Stimulated activated CD8-positive, alpha-beta memory T cell treated with anti-CD3 and anti-CD28 coated beads, Interleukin-7, amount 100 ng/mL, for 24 hours (primary cell): ENCODE measurements around the gene GRK6.
"Not testable (repeated sequence)": the region's sequence is repeated elsewhere in the genome, so short reads cannot be mapped to it uniquely, and the experiment has no call there.

Source experiments
- DNase-seq: peaks from one replicate; pipeline ENCODE4 v3.0.0-alpha.2; 2020; ENCODE audit warnings: low read depth

GRK6 gene

DNA sequence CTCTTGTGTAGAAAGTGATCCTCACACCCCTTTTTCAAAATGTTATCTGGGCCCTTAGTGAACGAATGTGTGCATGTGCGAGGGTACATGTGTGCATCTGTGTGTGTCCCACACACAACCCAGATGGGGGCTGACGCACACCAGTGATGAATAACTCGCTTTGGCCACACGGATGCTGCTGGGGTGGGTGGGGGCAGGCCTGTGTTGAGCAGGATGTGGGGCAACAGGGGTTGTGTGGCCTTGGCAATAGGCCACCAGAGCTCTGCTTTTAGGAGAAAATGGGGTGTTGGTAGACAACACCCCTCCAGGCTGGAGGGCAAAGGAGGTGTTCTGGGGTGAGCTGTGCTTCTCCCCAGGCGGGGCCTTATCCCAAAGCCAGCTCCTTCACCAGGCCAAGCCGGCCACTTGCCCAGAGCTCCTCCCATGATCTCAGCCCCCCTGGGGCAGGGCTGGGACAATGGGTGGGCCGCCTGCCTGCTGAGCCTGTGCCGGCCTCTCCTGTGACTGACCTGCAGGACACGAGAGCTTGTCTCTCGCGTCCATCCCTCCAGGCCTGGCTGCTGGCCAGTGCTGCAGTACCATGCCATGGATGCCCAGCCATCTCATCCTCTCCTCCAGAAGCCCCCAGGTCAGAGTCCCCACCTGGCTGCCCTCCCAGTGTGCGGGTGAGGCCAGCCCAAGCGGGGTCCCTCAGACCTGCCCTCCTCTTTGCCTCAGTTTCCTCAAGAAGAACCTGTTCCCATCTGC, 45.3 kb downstream of the GRK6 start:
- no peak for DNase-seq

DNA sequence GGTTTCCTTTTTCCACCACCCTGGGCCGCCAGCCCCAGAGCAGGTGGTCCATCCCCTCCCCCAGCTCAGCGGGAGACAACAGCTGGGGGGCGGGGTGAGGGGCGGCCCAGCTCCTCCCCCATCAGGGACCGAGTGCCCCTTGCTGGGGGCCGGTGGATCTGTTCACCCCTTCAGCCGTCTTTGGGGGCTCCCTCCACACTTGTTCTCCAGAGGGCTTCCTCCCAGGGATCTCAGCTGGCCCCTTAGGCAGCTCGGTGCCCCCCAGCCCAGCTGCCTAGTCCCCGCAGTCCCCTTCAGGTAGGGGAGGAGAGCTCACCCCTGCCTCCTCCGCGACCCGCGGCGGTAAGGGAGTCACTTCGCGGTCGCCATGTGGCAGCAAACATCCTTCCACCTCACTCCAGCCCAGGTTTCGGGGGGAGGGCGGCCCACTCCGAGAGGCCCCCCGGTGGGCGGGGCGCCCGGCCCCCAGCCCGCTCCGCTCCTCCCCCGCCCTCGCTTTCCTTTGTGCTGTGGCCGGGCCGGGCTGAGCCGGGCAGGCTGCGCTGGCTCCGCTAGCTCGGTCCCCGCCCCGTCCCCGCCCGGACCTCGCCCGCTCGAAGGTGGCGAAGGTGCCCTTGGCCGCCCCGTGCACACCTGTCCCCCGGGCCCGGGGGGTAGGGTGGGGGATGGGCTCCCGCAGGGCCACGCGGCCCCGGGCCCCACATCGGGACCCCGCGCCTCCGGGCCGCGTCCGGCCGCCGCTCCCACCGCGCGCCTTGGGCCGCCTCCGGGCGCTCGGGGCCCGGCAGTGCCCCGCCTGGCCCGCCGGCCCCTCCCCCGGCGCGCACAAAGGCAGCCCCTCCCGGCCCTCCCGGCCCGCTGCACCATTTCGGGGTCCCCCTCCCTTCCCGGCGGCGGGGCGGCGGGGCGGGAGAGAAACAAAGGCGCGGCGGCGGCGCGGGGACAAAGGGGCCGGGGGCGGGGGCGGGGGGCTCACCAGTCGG, 46.3 kb downstream of the GRK6 start:
- DNase-seq: peak; percentile 48

DNA sequence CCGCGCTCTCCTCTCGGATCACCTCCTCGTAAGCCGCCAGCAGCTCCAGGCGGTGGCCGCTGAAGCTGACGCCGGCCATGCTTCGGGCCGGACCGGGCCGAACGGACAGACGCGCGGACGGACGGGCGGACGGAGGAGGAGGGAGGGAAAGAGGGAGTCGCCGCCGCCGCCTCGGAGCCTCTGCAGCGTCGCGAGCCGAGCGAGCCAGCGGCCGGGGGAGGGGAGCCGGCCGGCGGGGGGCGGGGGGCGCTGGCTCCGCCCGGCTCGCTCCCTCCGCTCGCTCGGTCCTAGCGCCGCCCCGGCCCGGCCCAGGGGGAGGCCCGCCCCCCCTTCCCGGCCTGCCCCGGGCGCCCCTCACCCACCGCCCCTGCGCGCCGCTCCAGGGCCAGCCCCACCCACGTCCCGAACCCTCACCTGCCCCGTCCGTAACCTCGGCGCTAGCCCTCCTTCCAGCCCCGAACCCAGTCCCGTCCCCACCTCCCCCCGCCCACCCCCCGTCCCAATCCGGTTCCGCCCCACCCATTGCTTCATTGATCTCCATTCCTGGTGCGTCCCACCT, 47.0 kb downstream of the GRK6 start, which contains the start of gene DBN1:
TSS of gene DBN1 (minus strand) at position 192 of the 559 bp plus-strand sequence. CDS start at position 79, 113 bp downstream.
- no peak for DNase-seq

DNA sequence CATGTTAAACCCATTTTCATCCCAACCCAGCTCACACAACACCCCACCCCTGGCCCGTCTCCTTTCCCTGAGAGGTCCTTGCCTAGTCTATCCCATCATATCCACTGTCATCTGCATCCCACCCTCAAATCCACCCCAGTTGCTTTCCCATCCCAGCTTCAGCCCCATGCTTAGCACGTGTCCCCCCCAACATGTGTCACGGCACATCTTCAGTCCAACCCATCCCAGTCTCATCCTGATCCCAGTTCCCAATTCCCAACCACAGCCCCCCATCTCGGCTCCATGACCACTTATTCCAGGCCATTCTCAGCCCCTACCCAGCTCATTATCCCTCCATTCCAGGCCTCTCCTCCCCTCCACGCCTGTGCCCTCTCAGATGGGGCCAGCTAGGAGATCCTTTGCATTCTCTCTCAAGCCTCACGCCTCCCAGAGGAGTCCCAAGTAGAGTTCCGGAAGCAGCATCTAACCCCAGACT, 47.6 kb downstream of the GRK6 start:
- DNase-seq: no peak

DNA sequence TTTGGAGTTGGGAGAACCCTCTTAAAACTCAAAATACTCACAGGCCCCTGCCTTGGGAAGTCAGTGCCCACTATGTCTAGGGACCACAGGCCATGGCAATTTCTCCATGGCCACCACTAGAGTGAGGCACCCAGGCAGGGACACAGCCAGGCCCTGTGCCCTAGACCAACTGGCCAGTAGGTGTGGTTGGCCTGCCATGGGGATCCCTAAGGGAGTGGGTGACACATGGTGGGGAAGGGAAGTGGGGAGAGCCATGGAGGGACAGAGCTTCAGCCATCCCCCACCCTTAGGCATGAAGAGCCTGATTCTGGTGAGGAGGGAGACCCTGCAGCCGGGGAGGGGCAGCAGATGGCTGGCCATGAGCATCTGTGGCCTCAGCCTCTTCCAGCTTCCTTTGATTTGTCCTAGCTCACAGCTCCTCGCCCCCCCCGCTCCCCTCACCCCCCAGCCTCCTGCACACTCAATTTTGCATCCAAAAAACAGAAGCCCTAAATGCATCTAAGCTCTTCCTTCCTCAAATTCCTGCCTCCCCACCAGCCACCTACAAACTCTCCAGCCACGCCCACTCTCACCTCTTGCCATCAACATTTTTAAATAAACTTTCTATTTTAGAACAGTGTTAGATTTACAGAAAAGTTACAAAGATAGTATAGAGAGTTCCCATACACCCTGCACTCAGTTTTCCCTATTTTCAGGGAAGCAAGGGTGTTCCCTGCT, 48.5 kb downstream of the GRK6 start:
- DNase-seq: no peak

DNA sequence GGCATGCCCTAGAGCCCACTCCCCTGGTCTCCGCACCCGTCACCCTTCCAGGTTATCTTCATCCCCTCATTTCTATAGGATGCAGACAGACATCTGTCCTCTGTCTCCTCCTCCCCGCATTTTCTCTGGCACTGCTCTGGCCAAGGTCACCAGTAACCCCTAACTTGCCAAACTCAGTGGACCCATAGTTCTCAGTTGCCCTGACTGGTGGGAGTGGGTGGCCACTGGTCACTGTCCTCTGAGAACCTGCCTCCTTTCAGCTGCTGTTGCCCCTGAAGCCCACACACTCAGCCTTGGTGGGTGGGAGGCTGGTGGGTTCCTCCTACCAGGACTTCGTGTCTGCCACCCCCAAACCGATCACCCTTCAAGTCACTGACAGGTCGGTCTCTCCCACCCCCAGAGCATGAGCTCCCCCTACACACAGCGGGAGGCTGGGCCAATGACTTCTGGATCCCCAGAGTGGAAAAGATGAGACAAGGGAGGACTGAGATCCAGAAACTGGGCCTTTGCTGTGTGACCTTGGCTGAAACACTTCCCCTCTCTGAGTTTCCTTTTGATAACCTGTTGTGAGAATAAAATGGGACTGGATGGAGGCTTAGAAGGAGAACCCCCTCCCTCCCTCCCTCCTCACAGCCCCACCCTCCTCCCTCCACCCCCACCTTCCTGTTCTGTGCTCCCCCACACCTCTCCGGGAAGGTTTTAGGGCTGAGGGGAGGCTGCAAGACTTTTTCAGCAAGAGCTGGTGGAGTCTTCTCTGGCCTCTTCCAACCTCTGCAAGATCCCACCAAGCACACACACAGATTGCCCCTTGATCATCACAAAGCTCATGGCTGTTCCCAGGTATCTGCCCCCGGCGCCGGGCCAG, 49.3 kb downstream of the GRK6 start:
- DNase-seq: no peak

DNA sequence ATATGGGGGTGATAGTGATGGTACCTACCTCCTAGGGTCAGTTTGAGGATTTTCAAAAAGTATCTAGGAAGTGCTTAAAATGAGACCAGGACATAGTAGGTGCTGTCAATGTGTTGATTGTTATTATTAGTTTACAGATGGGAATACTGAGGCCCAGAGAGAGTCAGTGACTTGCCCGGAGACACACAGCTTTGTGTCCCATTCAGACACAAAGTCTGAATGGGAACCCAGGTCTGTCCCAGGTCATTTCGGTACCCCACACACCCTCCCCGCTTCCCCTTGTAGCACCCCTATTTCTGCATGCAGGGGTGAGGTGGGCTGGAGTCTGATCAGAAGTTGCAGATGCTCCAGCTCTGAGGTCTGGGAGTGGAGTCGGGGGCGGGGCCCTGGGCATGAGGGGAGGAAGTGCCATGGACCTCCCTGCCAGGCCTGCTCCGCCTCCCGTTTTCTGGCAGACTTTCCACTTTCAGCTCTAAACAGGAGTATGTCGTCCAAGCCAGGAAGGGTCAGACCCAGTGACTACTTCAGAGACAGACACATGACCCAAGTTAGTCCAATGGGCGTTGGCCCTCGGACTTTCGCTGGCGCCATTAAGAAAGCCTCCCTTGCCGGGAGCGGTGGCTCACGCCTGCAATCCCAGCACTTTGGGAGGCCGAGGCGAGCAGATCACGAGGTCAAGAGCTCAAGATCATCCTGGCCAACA, 50.2 kb downstream of the GRK6 start:
- DNase-seq: no peak

DNA sequence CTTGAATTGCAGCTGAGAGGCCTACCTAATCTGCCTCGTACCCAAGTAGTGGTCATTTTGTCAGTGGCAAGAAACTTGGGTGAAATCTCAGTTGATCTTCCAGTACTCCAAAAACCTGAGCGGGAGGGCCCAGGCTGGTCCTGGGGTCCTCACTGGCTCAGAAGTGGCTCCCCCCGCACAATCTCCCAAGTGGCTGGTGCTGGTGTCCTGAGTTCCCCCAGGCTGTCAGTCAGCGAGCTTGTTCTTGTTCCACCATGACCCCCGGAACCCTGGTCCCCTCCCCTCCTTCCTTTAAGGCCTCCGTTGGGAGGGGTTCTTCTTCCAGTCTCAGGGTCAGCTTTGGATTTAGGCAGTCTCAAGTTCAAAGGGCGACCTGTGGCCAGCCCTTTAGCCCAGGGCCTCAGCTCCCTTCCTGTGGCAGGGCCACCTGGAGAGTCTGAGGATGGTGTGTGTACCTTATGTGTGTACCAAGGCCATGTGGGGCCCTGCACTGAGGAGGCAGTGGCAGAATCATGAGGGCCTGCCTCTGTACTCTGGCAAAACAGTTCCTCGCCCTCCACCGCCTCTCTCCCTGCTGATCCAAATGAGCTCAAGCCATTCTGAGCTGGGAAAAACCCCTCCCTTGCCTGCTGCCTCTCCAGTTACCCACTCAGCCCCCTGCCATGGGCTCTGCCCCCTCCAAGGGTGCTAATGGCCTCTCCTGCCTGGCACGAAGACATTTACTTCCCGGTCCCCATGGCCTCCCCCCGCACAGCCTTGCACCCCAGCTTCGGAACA, 51.4 kb downstream of the GRK6 start:
- no peak for DNase-seq

DNA sequence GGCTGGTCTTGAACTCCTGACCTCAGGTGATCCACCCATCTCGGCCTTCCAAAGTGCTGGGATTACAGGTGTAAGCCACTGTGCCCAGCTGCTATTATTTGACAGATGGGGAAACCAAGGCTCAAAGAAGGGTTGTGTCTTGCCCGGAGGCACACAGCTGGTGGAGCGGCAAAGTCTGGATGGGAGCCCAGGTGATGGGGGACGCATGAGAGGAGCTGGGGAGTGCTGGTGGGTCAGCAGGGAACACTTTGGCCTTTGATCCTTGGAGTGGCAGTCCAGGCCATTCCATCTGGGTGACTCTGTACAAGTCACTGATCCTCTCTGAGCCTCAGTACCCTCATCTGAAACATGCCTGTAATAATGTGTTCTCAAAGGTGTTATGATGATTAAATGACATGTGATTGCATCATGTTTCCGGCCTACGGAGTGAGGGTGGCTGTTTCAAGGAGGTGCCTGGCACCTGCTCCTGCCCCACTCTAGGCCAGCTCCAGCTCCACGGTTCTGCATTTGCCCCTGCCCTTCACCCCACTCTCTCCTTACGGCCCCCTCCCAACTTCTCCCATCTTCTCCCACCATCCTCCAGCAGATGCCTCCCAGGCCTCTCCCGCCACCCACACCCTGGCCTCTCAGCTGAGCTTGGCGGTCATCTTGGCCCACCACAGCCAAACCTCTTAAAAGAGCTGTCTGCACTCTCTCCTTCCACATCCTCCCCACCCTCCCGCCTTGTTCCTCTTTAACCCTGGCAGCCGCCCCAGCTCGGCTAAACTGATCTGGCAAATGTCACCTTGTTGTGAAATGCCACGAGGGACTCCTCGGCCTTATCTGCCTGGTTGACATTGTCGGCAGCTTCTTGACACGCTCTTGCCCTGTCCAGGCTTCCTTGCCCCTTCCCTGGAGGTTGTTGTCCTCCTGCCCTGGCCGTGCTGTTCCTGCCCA, 52.5 kb downstream of the GRK6 start:
- DNase-seq: no peak

DNA sequence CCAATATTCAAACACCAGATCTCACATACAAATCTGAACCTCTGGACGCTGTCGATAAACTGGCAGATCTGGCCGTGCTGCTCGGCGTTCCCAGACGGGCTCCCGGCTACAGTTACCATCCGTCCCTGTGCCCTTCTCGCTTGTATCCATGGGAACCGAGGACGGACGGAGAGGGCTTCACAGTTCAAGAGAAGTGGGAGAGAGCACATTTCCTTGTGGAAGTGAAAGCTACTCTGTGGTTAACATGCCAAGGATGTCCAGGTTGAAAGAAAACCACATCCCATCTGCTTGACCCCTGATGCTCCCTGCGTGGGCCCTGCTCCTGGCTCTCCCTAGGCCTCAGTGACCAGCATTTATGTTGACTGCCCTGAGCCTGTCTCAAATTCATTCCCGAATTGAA, 53.3 kb downstream of the GRK6 start:
- no peak for DNase-seq

DNA sequence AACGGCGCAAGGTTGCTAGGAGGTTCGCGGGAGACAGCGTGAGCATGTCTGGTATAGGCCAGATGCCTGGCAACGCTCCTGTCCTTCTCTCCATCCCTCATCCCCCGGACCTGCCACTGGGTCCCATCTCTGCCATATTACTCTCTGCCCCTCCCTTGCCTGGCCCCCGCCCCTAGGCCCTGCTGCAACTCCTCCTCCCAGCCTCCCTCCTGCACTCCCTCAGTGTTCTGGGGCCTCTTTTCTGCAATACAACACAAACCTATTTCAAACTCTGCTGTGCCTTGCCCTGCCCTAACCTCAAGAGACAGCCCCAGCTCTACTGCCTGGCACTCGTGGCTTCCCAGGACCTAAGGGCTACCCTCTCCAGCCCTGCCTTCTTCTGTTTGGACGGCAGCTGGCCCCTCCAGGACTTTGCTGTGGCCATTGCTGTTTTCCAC, 55.9 kb downstream of the GRK6 start:
- DNase-seq: no peak

DNA sequence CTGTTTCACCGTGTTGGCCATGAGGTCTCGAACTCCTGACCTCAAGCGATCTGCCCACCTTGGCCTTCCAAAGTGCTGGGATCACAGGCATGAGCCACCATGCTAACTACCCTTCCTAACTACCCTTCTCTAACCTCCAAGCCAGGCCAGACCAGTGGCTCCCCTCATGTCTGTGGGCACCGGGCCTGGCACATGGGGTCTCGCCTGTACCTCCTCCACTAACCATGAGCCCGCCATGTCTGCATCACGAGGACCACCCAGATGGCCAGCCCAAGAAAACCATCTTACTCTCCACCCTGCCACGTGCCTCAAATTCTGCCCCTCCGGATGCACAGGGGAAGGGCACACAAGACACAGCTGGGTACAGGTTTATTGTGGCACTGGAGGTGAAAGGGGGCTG, 56.6 kb downstream of the GRK6 start:
- DNase-seq: no peak

DNA sequence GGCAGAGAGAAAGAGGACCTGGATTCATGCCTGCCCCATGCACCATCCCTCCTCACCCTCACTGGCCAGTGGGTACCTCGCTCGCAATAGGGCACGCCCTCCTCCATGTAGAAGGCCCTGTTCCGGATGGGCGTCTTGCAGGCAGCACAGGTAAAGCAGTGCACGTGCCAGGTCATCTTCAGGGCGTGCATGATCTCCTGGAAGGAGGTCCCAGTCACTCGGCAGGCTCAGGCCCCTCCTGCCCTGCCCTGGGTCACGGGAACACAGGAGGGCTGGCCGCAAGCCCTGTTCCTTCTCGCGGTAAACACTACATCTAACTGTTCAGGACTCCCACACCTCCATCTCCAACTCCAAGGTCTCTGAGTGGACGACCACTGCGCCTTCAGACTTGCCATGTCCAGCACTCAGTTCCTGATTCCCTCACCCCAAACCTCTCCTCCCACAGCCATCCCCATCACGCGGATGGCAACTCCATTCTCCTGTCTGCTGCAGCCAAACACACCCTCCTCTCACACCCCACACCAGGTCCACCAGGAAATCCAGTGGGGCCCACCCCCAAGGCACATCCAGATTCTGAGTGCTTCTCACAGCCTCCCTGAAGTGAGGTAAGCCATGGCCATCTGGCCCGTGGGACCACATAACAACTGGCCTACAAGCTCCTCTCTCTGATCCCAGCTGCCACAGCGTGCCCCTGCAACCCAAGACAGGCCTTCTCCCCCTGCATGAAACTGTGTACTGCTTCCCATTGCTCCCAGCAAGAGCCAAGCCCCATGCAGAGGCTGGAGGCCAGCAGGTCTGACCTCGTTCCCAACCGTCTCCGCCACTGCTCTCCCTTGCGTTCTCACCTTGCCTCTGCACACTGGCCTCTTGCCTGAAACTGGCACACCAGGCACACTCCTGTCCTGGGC, 57.8 kb downstream of the GRK6 start:
- no peak for DNase-seq

DNA sequence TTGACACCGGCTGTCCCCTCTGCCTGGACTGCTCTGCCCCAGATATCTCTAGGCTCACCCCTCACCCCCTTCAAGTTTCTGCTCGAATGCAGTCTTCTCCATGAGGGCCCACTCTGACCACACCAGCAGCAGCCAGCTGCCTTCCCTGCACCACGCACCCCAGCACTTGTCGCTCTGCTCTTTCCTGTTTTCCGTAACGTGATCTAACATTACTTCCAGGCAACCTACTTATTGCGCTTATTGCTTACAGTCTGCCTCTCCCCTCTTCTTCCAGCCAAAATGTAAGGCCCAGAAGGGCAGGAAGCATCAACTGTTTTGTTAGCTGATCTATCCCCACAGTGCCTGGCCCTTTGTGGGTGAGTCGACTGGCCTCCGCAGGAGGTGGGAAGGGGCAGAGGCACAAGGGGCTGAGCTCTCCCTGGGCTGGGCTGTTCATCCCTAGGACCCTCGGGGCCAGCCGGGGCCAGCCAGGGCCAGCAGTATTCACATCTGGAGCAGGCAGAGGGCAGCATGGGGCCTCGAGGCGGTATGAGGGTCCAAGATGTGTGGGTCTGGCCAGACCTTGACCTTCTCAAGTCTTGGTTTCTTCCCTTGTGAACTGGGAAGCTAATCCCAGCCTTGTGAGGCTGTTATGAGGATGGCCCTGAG, 58.5 kb downstream of the GRK6 start:
- no peak for DNase-seq

DNA sequence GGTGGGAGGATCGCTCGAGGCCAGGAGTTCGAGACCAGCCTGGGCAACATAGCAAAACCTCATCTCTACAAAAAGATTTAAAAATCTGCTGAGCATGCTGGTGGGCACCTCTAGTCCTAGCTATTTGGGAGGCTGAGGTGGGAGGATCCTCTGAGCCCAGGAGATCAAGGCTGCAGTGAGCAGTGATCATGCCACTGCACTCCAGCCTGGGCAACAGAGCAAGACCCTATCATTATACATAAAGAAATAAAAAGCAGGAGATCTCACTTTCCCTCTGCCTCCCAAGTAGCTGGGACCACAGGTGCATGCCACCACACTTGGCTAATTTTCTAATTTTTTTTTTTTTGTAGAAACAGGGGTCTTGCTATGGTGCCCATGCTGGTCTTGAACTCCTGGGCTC, 59.3 kb downstream of the GRK6 start:
- DNase-seq: not testable (repeated sequence)

DNA sequence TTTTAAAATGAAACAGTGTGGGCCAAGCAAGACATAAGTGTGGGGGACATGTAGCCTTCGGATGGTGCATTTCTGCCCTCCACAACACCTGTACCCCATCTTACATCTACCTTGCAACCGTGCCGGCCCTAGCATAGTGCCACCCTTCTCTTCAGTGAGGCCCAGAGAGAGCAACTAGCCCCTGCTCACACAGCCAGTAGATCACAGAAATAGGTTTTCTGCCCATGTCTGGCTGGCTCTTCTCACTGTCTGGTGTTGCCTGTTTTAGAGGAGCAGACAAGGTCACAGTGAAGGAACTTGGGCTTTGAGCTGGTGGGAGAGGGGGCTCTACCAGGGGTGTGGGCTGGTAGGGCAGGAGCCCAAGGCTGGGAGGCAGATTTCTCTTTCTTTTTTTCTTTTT, 59.8 kb downstream of the GRK6 start:
- no peak for DNase-seq

DNA sequence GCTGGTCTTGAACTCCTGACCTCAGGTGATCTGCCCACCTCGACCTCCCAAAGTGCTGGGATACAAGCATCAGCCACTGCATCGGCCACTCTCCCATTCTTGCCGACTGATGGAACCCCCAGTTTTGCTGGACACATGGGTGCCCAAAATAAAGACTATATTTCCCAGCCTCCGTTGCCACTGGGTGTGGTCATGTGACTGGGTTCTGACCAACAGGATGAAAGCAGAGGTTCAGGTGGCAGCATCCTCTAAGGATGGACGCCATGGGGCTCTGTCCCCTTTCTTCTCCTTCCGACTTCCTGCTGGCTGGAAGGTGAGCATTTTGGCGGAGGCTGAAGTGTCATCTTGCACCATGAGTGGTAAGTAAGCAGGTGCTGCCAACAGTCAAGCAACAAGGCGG, 60.7 kb downstream of the GRK6 start:
- no peak for DNase-seq
